ENCODE data around the gene PDE1A. TPM values are rescaled to one million over a fixed set of nuclear protein-coding genes. Genes with fewer than 3 reads are reported as not detected.

Gene PDE1A
- total RNA-seq, 4 donors from 2014 or later: 13.1 to 83.1 (median 27.3) TPM

DNA sequence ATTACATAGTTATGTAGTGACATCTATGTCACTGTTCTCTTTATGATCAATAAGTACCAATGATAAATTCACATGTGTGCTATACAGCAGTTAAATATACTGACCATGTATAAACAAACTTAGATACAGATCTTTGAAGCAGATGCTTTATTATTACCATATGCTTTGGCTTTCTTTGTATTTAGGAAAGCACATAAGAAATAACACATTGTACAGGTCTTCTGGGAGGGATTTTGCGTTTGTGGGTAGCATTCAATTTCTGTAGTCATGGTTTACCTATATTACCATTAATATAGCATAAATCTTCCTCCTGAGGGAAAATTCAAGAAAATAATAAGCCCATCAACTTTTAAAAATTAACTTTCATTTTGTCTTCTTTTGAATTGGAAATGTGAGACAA lies 1.6 kb upstream of the PDE1A start:
- Histone ChIP-seq H3K9me3 (no peaks in the 10 kb centered on the region), H3K27me3 (no peaks in the 10 kb centered on the region), H3K4me3 (no peak overlapping the region), H3K27ac (peak overlapping the region in 1 of 2 donors; percentile 39), H3K4me1 (no peaks in the 10 kb centered on the region), H3K36me3 (no peaks in the 10 kb centered on the region)
- intact Hi-C loops (cut with DNase I; ENCODE audit: low total_unique reads): no loop called here
- DNase-seq: no peak
- TF ChIP-seq, protein P1, sequence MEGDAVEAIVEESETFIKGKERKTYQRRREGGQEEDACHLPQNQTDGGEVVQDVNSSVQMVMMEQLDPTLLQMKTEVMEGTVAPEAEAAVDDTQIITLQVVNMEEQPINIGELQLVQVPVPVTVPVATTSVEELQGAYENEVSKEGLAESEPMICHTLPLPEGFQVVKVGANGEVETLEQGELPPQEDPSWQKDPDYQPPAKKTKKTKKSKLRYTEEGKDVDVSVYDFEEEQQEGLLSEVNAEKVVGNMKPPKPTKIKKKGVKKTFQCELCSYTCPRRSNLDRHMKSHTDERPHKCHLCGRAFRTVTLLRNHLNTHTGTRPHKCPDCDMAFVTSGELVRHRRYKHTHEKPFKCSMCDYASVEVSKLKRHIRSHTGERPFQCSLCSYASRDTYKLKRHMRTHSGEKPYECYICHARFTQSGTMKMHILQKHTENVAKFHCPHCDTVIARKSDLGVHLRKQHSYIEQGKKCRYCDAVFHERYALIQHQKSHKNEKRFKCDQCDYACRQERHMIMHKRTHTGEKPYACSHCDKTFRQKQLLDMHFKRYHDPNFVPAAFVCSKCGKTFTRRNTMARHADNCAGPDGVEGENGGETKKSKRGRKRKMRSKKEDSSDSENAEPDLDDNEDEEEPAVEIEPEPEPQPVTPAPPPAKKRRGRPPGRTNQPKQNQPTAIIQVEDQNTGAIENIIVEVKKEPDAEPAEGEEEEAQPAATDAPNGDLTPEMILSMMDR (IDR thresholded peaks at IDR 0.05): no peak
- no peak for TF ChIP-seq POLR2A (IDR thresholded peaks at IDR 0.05)

DNA sequence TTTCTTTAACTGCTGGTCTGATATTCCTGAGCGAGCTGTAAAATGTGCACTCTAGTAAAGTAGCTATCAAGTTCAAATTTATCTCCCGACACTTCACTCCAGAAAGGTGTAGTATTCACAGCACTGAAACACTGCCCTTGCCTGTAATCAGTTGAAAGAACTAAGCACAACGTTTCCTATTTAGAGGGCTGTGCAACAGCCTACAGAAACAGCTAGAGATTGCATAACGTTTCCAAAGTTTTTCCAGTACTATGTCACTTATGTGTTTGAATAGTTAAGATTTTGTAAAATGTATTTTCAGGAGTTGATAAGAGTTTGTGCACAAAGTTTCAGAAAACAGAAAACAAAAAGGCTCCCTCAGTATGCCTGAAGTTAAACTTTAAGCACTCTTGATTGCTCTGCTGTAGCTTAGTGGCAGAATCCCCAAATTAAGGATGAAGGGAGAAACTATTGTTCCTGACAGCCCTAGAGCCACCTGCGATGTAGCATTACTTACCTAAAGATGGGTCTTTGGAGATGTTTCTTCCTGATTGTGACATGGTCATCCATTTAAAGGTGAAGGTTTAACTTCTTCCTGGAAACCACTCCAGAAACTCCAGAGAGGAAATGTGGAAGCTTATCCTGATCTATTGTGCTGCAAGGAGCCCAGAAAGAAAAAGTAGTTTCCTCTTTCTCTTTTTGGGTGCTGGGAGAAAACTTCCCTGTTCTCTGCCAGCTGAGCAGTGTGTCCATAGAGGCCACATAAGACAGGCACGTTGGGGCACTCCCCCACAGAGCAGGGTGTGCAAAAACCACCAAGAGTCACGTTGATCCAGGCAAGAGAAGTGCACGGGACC lies 536 bp downstream of the PDE1A start:
- intact Hi-C loops (cut with DNase I; ENCODE audit: low total_unique reads): no loop called here
- peak overlapping the region; percentile 71 to 78 for H3K27ac ChIP-seq
- H3K4me1 ChIP-seq: no peaks in the 10 kb centered on the region

DNA sequence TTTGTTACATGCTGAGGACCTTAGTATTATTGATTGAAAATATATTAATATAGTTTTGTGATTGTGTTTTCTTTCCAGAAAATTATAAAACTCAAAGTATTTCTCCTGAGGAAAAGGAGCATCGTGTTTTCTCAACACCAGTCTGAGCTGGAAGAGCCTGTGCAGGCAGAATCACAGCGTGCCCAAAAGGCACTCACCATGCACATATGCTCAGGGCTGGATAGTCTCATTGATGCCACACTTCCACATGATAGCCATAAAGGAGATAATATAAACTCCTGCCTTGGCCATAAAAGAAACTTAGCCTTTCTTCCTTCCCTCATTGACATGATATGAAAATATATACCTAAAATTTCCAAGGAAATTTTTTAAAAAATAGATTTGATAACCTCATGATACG lies 4.0 kb downstream of the PDE1A start:
- Histone ChIP-seq H3K4me1 (no peaks in the 10 kb centered on the region), H3K36me3 (no peaks in the 10 kb centered on the region), H3K4me3 (no peak overlapping the region), H3K9me3 (no peaks in the 10 kb centered on the region), H3K27ac (peak overlapping the region; percentile 32 to 71), H3K27me3 (no peaks in the 10 kb centered on the region)
- intact Hi-C loops (cut with DNase I; ENCODE audit: low total_unique reads): no loop called here
- no peak for TF ChIP-seq POLR2A (IDR thresholded peaks at IDR 0.05)
- TF ChIP-seq, protein P1 (IDR thresholded peaks at IDR 0.05): no peak
- no peak for DNase-seq

More for the DNA sequence above, 536 bp downstream of the PDE1A start:
- H3K36me3 ChIP-seq: no peaks in the 10 kb centered on the region
- peak; percentile 16 to 21 for DNase-seq
- H3K9me3 ChIP-seq: no peaks in the 10 kb centered on the region
- no peaks in the 10 kb centered on the region for H3K27me3 ChIP-seq
- TF ChIP-seq, protein P1 (IDR thresholded peaks at IDR 0.05): no peak
- no peak for TF ChIP-seq POLR2A (IDR thresholded peaks at IDR 0.05)
- peak overlapping the region; percentile 40 to 46 for H3K4me3 ChIP-seq

DNA sequence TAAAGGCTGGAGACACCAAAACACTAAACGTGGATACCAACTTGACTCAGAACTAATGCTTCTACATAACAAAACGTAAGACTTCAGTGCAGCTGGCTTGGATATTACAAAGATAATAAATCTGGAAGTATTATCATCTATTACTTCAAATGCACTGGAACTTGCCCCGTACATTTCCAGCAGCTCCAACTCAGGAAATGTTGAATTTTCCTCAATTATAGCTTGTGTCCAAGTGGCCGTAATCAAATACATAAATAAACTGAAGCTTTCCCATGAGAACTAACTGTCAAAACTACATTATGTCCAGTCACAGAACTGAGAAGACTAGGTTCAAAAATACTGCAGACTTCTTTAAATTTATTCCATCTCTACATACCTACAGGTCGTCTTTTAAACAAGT lies 6.2 kb downstream of the PDE1A start:
- TF ChIP-seq, protein P1 (IDR thresholded peaks at IDR 0.05): no peak
- no peak for TF ChIP-seq POLR2A (IDR thresholded peaks at IDR 0.05)
- H3K9me3 ChIP-seq: no peaks in the 10 kb centered on the region
- H3K4me1 ChIP-seq: no peaks in the 10 kb centered on the region
- intact Hi-C loops (cut with DNase I; ENCODE audit: low total_unique reads): no loop called here
- H3K4me3 ChIP-seq: no peak overlapping the region
- H3K36me3 ChIP-seq: no peaks in the 10 kb centered on the region
- peak overlapping the region; percentile 32 to 33 for H3K27ac ChIP-seq
- no peaks in the 10 kb centered on the region for H3K27me3 ChIP-seq
- DNase-seq: no peak

DNA sequence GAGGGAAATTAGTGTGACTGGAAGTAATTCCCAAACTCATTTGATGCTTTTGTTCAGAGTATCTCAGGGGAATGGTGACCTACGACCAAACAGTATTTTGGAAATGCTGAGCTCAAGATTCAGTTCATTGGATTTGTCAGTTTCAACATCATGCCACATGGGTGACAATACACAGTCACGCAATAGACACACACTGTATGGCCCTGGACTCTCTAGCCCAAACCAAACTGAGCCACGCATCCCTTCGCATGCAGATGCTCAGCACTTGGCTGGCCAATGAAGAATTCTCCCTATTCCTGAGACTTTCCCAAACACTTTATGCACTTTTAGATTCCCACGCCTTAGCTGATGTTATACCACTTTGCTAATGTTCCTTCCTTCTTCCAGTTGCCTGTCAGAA lies 10.0 kb downstream of the PDE1A start:
- no peak for TF ChIP-seq POLR2A (IDR thresholded peaks at IDR 0.05)
- TF ChIP-seq, protein P1 (IDR thresholded peaks at IDR 0.05): no peak
- intact Hi-C loops (cut with DNase I; ENCODE audit: low total_unique reads): no loop called here
- Histone ChIP-seq H3K4me1 (no peaks in the 10 kb centered on the region), H3K27ac (no peak overlapping the region), H3K27me3 (no peaks in the 10 kb centered on the region), H3K9me3 (no peaks in the 10 kb centered on the region), H3K36me3 (no peaks in the 10 kb centered on the region), H3K4me3 (no peak overlapping the region)
- no peak for DNase-seq

Data from uterus (tissue), 4 donors.